ENCODE measurements around the gene ZNF410. TPM values are rescaled to one million over a fixed set of nuclear protein-coding genes. Genes with fewer than 3 reads are reported as not detected.

ZNF410 gene
- total and polyA plus RNA-seq, 4 experiments from 2014 or later = 46.2 to 70.9 (median 53.2) TPM

DNA sequence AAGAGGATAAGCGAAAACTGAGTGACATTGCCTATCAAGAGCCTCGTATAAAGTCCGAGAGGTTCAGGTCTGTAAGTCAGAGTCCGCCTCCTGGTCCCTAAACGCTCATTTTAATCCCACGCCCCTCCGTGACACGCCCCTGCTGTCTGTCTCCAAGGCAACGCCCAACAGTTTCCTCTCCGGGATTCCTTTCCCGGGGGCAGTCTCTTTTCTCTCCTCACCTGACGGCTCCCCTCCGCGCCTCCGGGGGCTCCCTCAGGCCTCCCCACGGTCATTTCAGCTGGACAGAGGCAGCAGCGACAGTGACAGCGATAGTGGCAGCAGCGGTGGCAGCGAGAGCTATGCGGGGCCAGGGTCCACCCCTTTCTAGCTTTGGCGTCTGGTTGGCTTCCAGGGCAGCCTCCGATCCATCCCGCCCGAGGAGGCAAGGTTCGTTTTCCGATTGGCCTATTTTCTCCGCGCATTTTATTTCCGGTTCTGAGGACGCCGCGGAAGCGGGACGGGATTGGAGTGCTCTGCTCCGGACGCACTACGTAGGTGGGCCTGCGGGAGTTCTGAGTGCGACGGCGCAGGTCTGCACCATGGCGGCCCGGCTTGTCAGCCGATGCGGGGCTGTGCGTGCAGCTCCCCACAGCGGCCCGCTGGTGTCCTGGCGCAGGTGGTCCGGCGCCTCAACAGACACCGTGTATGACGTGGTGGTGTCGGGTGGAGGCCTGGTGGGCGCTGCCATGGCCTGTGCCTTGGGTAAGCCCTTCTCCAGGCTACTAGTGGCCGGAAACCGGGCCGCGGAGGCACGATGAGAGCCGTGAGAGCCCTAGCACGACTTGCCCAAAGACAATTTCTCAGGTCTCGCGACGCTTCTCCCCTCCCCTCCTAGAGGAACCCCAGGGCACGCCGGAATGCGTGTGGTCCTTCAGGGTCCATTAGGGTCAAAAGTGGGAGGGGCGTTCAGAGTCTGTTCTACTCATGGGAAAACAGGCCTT, 63.4 kb downstream of the ZNF410 start, which contains the start of the genes COQ6 and FAM161B:
TSS of gene COQ6 (plus strand) at position 551 of the 983 bp plus-strand sequence. CDS start at position 582, 31 bp downstream.
TSS of gene FAM161B (minus strand) at position 343 of the 983 bp plus-strand sequence. CDS start at position 275, 68 bp downstream.
- peak within 1 kb of the TSS; percentile 93 to 99 for H3K4me3 ChIP-seq (ENCODE audit: low read length in 2 of 2)
- POLR2A ChIA-PET (ENCODE audit: partially characterized antibody) = interaction anchor here (0.6 to 1.6 kb wide), 11 partner anchors 64 to 892 kb away, joined by 3 to 8 read pairs (median 5); partner anchors contain the start of genes BBOF1, ENTPD5, PSEN1 and PTGR2
- H3K27ac ChIP-seq (ENCODE audit: low read depth, low read length) = peak within 1 kb of the TSS; percentile 84
- peak within 1 kb of the TSS; percentile 93 to 100 (median 98) for H3K4me3 Mint-ChIP-seq
- H3K9me3 ChIP-seq (ENCODE audit: control insufficient read depth in 1 of 2, low read length in 2 of 2) = no peaks in the 10 kb centered on the region
- peak; percentile 94 to 97 (median 95) for DNase-seq
- peaks cover 11% of the 10 kb centered on the region for H3K4me1 ChIP-seq (ENCODE audit: insufficient read depth, low read length)
- CTCF ChIA-PET (ENCODE audit: partially characterized antibody) = interaction anchor here (0.8 to 1.0 kb wide), 2 partner anchors 8 to 69 kb away, joined by 4 read pairs; partner anchors contain the start of genes BBOF1 and ENTPD5
- peaks cover 11% of the 10 kb centered on the region for H3K36me3 ChIP-seq (ENCODE audit: insufficient read depth, low read length)
- intact Hi-C loops (cut with micrococcal nuclease) = loop anchor here (1.0 to 5.0 kb wide), 5 partner anchors 63 to 188 kb away; partner anchors contain the start of genes ALDH6A1, LIN52 and ZNF410
- H3K27ac Mint-ChIP-seq = peak within 1 kb of the TSS; percentile 94 to 99 (median 97)
- H3K27me3 Mint-ChIP-seq = no peaks in the 10 kb centered on the region
- peaks cover 6 to 24% of the 10 kb centered on the region in 2 donors for H3K36me3 Mint-ChIP-seq
- peaks cover 13 to 25% (median 22%) of the 10 kb centered on the region in 4 donors for H3K4me1 Mint-ChIP-seq
- no peaks in the 10 kb centered on the region for H3K9me3 Mint-ChIP-seq
- H3K27me3 ChIP-seq (ENCODE audit: insufficient read depth, low read length) = no peaks in the 10 kb centered on the region

GRCh38 chr14:73953731-73954130, 67.1 kb downstream of the ZNF410 start:
- H3K9me3 ChIP-seq (ENCODE audit: control insufficient read depth in 1 of 2, low read length in 2 of 2) = no peaks in the 10 kb centered on the region
- intact Hi-C loops (cut with micrococcal nuclease) = loop anchor here (5.0 kb wide), 1 partner anchor 191 kb away; a partner anchor contains a TSS
- H3K4me1 ChIP-seq (ENCODE audit: insufficient read depth, low read length) = peaks cover 11% of the 10 kb centered on the region
- H3K27me3 ChIP-seq (ENCODE audit: insufficient read depth, low read length) = no peaks in the 10 kb centered on the region
- no peak for DNase-seq
- H3K36me3 ChIP-seq (ENCODE audit: insufficient read depth, low read length) = peaks cover 34% of the 10 kb centered on the region
- ChIA-PET CTCF (ENCODE audit: partially characterized antibody) (no interaction called here), POLR2A (ENCODE audit: partially characterized antibody) (interaction anchor here (1.1 kb wide), 1 partner anchor 65 kb away, joined by 3 read pairs; the partner anchor contains the start of genes BBOF1 and ENTPD5)
- H3K4me3 ChIP-seq (ENCODE audit: low read length in 2 of 2) = no peak overlapping the region
- Mint-ChIP-seq H3K4me1 (peaks cover 11 to 21% (median 19%) of the 10 kb centered on the region in 4 donors), H3K36me3 (peaks cover 13 to 51% of the 10 kb centered on the region in 2 donors), H3K27me3 (no peaks in the 10 kb centered on the region), H3K9me3 (no peaks in the 10 kb centered on the region), H3K27ac (peak overlapping the region in 3 of 7 donors; percentile 0 to 45 (median 31)), H3K4me3 (no peak overlapping the region)
- no peak overlapping the region for H3K27ac ChIP-seq (ENCODE audit: low read depth, low read length)

DNA sequence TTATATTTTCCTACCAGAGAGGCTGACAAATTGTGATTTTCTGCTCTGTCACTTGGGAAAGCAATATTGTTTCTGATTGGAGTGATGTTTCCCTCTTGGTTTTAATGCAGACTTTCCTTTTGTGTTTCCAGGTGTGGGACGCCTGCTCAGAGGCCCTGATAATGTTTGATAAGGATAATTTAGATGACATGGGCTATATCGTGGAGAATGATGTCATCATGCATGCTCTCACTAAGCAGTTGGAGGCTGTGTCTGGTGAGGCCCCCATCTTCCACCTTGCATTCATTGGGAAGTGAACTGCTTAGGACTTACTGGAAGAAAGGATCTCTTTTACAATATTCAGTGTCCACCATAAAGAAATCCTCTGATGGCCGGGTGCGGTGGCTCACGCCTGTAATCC, 69.0 kb downstream of the ZNF410 start:
- peaks cover 7 to 13% (median 9%) of the 10 kb centered on the region in 4 donors for H3K4me1 Mint-ChIP-seq
- Histone ChIP-seq H3K27ac (ENCODE audit: low read depth, low read length) (no peak overlapping the region), H3K4me1 (ENCODE audit: insufficient read depth, low read length) (peaks cover 5% of the 10 kb centered on the region), H3K36me3 (ENCODE audit: insufficient read depth, low read length) (peaks cover 52% of the 10 kb centered on the region), H3K9me3 (ENCODE audit: control insufficient read depth in 1 of 2, low read length in 2 of 2) (no peaks in the 10 kb centered on the region), H3K4me3 (ENCODE audit: low read length in 2 of 2) (no peak overlapping the region), H3K27me3 (ENCODE audit: insufficient read depth, low read length) (no peaks in the 10 kb centered on the region)
- no peaks in the 10 kb centered on the region for H3K9me3 Mint-ChIP-seq
- CTCF ChIA-PET (ENCODE audit: partially characterized antibody) = no interaction called here
- H3K27me3 Mint-ChIP-seq = no peaks in the 10 kb centered on the region
- POLR2A ChIA-PET (ENCODE audit: partially characterized antibody) = no interaction called here
- peaks cover 25 to 64% of the 10 kb centered on the region in 2 donors for H3K36me3 Mint-ChIP-seq
- H3K27ac Mint-ChIP-seq = peak overlapping the region in 2 of 7 donors; percentile 13 to 29
- no peak overlapping the region for H3K4me3 Mint-ChIP-seq
- DNase-seq = no peak
- intact Hi-C loops (cut with micrococcal nuclease) = no loop called here

- H3K36me3 Mint-ChIP-seq = peaks cover 35 to 75% of the 10 kb centered on the region in 2 donors
- Histone ChIP-seq H3K27me3 (ENCODE audit: insufficient read depth, low read length) (no peaks in the 10 kb centered on the region), H3K9me3 (ENCODE audit: control insufficient read depth in 1 of 2, low read length in 2 of 2) (no peaks in the 10 kb centered on the region), H3K27ac (ENCODE audit: low read depth, low read length) (no peak overlapping the region), H3K4me1 (ENCODE audit: insufficient read depth, low read length) (no peaks in the 10 kb centered on the region), H3K4me3 (ENCODE audit: low read length in 2 of 2) (no peak overlapping the region), H3K36me3 (ENCODE audit: insufficient read depth, low read length) (peaks cover 63% of the 10 kb centered on the region)
- H3K4me1 Mint-ChIP-seq = peaks cover 0 to 3% (median 0%) of the 10 kb centered on the region in 4 donors
- no peaks in the 10 kb centered on the region for H3K27me3 Mint-ChIP-seq
- peak overlapping the region in 2 of 7 donors; percentile 46 to 78 for H3K27ac Mint-ChIP-seq
- H3K4me3 Mint-ChIP-seq = no peak overlapping the region
- CTCF ChIA-PET (ENCODE audit: partially characterized antibody) = interaction anchor here (1.5 kb wide), 1 partner anchor 9 kb away, joined by 4 read pairs; the partner anchor contains the start of genes COQ6 and FAM161B
- no peaks in the 10 kb centered on the region for H3K9me3 Mint-ChIP-seq
- intact Hi-C loops (cut with micrococcal nuclease) = no loop called here
- DNase-seq = no peak
- POLR2A ChIA-PET (ENCODE audit: partially characterized antibody) = no interaction called here
Observed at GRCh38 chr14:73958591-73958990, 71.9 kb downstream of the ZNF410 start.

DNA sequence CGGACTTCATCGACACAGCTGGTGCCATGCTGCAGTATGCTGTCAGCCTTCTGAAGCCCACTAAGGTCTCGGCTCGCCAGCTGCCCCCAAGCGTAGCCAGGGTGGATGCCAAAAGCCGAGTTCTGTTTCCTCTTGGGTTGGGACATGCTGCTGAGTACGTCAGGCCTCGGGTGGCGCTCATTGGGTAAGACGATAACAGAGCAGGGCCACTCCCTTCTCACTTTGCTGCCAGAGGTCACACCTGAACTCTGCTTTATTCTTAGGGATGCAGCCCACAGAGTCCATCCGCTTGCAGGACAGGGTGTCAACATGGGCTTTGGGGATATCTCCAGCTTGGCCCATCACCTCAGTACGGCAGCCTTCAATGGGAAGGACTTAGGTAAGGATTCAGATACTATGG, 74.5 kb downstream of the ZNF410 start:
- Histone ChIP-seq H3K4me1 (ENCODE audit: insufficient read depth, low read length) (no peaks in the 10 kb centered on the region), H3K36me3 (ENCODE audit: insufficient read depth, low read length) (peaks cover 47% of the 10 kb centered on the region), H3K27me3 (ENCODE audit: insufficient read depth, low read length) (no peaks in the 10 kb centered on the region), H3K27ac (ENCODE audit: low read depth, low read length) (no peak overlapping the region), H3K4me3 (ENCODE audit: low read length in 2 of 2) (no peak overlapping the region), H3K9me3 (ENCODE audit: control insufficient read depth in 1 of 2, low read length in 2 of 2) (no peaks in the 10 kb centered on the region)
- CTCF ChIA-PET (ENCODE audit: partially characterized antibody) = no interaction called here
- H3K4me1 Mint-ChIP-seq = no peaks in the 10 kb centered on the region
- POLR2A ChIA-PET (ENCODE audit: partially characterized antibody) = no interaction called here
- peaks cover 32 to 68% of the 10 kb centered on the region in 2 donors for H3K36me3 Mint-ChIP-seq
- no peaks in the 10 kb centered on the region for H3K9me3 Mint-ChIP-seq
- H3K4me3 Mint-ChIP-seq = no peak overlapping the region
- no peak for DNase-seq
- H3K27ac Mint-ChIP-seq = peak overlapping the region in 1 of 7 donors; percentile 79
- intact Hi-C loops (cut with micrococcal nuclease) = no loop called here
- no peaks in the 10 kb centered on the region for H3K27me3 Mint-ChIP-seq

DNA sequence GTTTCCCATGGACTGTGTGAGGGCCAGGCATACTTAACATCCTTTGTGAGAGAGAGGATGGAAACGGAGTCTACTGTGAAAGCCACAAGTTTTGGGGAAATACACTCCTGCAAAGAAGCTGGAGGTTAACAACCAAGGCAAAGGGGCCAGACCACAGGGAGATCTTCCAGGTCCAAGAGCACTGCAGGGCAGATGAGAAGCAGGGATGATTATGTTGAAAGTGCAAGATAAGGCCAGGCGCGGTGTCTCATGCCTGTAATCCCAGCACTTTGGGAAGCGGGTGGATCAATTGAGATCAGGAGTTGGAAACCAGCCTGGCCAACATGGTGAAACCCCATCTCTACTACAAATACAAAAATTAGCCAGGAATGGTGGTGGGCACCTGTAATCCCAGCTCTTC, 78.6 kb downstream of the ZNF410 start:
- ChIA-PET POLR2A (ENCODE audit: partially characterized antibody) (no interaction called here), CTCF (ENCODE audit: partially characterized antibody) (no interaction called here)
- Histone ChIP-seq H3K36me3 (ENCODE audit: insufficient read depth, low read length) (peaks cover 19% of the 10 kb centered on the region), H3K4me3 (ENCODE audit: low read length in 2 of 2) (no peak overlapping the region), H3K27me3 (ENCODE audit: insufficient read depth, low read length) (no peaks in the 10 kb centered on the region), H3K4me1 (ENCODE audit: insufficient read depth, low read length) (no peaks in the 10 kb centered on the region), H3K9me3 (ENCODE audit: control insufficient read depth in 1 of 2, low read length in 2 of 2) (no peaks in the 10 kb centered on the region), H3K27ac (ENCODE audit: low read depth, low read length) (no peak overlapping the region)
- Mint-ChIP-seq H3K27ac (peak overlapping the region in 1 of 7 donors; percentile 54), H3K4me3 (no peak overlapping the region), H3K36me3 (peaks cover 28 to 55% of the 10 kb centered on the region in 2 donors), H3K4me1 (no peaks in the 10 kb centered on the region), H3K9me3 (no peaks in the 10 kb centered on the region), H3K27me3 (no peaks in the 10 kb centered on the region)
- intact Hi-C loops (cut with micrococcal nuclease) = no loop called here
- DNase-seq = no peak

- Histone ChIP-seq H3K4me3 (ENCODE audit: low read length in 2 of 2) (no peak overlapping the region), H3K27me3 (ENCODE audit: insufficient read depth, low read length) (no peaks in the 10 kb centered on the region), H3K27ac (ENCODE audit: low read depth, low read length) (no peak overlapping the region), H3K9me3 (ENCODE audit: control insufficient read depth in 1 of 2, low read length in 2 of 2) (no peaks in the 10 kb centered on the region), H3K4me1 (ENCODE audit: insufficient read depth, low read length) (no peaks in the 10 kb centered on the region), H3K36me3 (ENCODE audit: insufficient read depth, low read length) (peaks cover 3% of the 10 kb centered on the region)
- H3K4me1 Mint-ChIP-seq = no peaks in the 10 kb centered on the region
- no peak for DNase-seq
- H3K27me3 Mint-ChIP-seq = no peaks in the 10 kb centered on the region
- POLR2A ChIA-PET (ENCODE audit: partially characterized antibody) = no interaction called here
- intact Hi-C loops (cut with micrococcal nuclease) = no loop called here
- CTCF ChIA-PET (ENCODE audit: partially characterized antibody) = no interaction called here
- peaks cover 26 to 44% of the 10 kb centered on the region in 2 donors for H3K36me3 Mint-ChIP-seq
- no peaks in the 10 kb centered on the region for H3K9me3 Mint-ChIP-seq
- peak overlapping the region in 1 of 7 donors; percentile 15 for H3K27ac Mint-ChIP-seq
- H3K4me3 Mint-ChIP-seq = no peak overlapping the region
Observed at GRCh38 chr14:73968885-73969284, 82.2 kb downstream of the ZNF410 start.

All from CD4-positive, alpha-beta memory T cell (primary cell).